HG02973 (cell line): ENCODE results near the gene RDH12.
"Not testable (repeated sequence)": the region's sequence is repeated elsewhere in the genome, so short reads cannot be mapped to it uniquely, and the experiment has no call there.

ENCODE experiments used
- ATAC-seq: cut with Tn5 transposase; IDR thresholded peaks from one replicate; pipeline ENCODE4 v1.9.1; 2021; ENCODE audit warnings: moderate library complexity; ENCODE audit not compliant: unreplicated experiment

RDH12 gene

DNA sequence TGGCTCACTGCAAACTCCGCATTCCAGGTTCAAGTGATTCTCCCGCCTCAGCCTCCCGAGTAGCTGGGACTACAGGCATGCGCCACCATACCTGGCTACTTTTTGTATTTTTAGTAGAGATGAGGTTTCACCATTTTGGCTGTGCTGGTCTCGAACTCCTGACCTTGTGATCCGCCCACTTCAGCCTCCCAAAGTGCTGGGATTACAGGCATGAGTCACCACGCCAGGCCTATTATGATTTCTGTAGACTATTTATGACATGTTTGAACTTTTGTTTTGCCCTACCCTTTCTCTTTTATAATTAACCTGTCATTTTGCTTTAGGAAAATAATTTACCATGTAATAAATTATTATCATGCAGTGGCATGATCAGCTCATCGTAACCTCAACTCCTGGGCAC lies at the start of gene RDH12:
Gene RDH12 (plus strand): TSS at position 395 of the 400 bp plus-strand sequence. CDS start 20,757 bp downstream, outside the sequence.
- not testable (repeated sequence) for ATAC-seq

DNA sequence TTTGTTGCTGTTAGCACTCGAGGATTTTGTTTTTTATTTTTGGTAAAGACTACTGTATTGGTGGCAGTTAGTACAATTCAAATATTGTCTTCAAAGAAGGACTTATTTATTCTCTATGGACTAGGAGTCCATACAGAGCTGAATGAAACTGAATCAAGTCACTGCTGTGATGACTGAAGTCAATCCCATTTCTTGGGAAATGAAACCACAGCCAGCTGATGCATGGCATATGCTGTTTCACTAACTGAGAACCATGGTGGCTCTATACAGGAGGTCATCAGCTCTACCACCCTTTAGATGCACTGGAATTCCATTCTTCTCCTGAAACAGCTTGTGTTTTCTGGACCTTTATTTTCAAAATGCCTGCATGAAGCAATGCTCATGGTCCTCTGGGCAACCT lies 49.5 kb upstream of the RDH12 start:
- no peak for ATAC-seq

DNA sequence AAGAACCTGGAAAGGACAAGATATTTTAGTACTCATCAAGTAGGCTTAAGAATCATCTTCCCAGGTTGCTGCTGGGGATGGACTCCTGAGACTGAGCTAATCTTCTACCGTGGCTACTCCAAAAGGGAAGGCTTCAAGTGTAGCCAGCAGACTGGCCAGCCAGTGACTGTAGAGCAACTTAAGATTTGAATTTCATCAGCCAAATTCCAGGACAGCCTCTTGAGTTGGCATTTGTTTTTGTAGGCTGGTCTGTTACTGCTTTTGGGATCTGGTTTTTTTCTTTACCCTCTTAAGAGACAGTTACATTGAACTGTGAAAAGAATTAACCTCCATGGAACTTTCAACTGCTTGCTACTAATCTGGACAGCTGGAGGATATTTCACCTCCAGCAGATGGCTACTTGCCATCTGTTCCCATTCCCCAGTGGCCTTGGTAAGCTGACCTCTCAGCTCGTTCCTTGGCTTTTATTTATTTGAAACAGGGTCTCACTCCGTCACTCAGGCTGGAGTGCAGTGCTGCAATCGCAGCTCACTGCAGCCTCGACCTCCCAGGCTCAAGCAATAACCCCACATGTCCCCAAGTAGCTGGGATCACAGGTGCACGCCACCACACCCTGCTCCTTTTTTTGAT lies 47.9 kb upstream of the RDH12 start:
- ATAC-seq, result no peak

DNA sequence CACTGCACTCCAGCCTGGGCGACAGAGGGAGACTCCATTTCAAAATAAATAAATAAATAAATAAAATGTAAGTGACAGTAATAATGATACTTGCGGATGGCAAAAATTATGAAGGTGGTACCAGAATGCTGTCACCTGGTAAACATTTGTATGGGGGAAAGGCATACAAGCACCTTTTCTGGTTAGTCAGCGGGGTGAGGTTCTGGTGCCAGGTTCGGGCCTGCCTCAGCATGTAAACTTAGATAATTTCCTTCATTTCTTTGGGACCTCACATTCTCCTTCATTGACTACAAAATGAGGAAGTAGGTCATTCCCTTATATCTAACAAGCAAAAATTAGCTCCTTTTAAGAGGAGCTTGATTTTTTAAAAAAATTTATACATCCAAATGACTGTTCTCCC lies 38.1 kb upstream of the RDH12 start:
- no peak for ATAC-seq

DNA sequence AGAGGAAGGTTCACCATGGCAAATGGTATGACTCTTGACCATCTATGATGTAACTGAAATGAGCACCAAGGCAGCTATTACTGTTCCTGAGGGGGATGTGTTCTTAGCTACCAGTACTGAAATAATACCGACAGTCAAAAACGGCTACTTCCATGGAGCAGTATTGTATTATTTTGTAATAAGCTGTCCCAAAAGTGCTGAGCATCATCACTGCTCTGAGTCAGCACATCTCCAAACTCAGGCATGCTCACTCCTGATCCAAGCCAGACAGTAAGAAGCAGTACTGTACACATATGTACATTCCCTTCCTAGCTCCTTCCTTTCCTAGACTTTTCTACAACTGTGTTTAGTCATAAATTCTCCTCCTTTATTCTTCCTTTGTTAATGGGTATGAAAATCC lies 35.8 kb upstream of the RDH12 start:
- ATAC-seq, result no peak

DNA sequence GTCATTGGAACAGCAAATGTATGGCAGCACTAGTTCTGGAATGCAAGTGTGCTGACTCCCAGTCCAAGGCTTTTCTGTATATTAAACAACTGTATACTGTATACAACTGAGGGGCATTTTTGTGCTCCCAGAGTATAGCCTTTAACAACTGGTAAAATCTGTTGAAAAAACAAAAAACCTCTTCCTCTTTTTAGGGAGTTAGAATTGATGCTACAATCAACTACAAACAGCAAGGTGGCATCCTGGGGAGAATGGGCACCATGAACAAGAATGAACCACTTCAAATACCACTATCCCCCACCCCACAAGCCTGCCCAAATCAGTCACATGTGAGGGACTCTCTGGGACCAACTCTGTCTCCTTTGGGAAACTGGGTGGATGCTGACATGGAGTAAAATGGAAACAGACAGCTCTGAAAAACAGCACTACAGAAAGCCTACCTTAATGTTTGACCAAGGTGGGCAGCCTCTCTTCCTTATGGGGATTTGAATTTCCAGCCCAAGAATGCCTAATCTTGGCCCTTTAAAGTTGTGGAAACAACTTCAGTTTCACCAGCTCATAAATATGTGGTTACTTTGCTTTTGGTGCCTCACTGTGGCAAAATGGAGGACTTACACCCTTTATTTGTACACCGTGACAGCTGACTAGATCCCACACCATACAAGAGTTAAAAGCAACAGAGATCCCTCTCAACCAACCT lies 34.8 kb upstream of the RDH12 start:
- peak; percentile 68 for ATAC-seq

DNA sequence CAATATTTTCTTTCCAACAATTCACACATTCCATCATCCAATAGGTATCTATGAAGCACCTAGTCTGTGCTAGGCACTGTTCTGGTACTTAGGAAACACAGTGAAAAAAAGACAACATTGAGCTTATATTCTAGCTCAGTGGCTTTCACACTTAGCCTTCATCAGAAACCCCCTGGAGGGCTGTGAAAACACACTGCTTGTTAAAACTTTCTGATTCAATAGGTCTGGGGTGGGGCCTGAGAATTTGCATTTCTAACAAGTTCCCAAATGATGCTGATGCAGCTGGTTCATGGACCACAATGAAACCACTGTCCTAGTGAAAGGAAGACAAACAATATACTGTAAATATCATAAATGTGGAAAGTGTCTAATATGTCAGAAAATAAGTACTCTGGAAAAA lies 33.1 kb upstream of the RDH12 start:
- no peak for ATAC-seq

DNA sequence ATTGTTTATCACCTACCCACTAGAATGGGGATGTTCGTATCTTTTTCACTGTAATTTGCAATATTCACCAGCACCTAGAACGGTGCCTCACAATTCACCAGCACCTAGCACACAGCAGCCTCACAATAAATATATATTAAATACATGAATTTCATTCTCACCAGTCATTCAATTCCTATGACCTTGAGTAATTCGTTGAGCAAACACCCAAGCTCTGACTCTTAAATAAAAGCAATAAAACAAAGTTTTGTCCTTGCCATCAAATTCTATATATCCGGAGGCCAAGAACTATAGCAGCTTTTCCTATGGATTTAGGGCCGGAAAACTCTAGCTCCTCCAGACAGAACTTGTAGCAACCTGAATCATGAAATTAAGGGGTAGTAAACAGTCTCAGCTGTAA lies 28.2 kb upstream of the RDH12 start:
- no peak for ATAC-seq

DNA sequence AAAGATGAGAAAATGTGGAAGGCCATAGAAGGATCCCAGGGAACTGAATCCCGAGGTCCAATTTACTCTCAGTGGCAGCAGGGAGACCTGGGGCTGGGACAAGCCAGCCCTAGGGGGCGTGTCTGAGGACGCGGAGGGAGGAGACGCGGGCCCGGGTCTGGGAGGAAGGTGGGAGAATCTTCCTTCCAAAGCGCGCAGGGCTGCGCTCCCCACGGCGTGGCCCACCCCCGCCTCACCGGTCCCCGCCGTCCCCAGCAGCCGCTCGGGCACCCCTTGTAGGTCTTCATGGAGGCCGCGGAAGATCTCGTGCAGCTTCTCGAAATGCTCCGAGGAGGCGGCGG lies 27.6 kb upstream of the RDH12 start:
- peak; percentile 39 for ATAC-seq

DNA sequence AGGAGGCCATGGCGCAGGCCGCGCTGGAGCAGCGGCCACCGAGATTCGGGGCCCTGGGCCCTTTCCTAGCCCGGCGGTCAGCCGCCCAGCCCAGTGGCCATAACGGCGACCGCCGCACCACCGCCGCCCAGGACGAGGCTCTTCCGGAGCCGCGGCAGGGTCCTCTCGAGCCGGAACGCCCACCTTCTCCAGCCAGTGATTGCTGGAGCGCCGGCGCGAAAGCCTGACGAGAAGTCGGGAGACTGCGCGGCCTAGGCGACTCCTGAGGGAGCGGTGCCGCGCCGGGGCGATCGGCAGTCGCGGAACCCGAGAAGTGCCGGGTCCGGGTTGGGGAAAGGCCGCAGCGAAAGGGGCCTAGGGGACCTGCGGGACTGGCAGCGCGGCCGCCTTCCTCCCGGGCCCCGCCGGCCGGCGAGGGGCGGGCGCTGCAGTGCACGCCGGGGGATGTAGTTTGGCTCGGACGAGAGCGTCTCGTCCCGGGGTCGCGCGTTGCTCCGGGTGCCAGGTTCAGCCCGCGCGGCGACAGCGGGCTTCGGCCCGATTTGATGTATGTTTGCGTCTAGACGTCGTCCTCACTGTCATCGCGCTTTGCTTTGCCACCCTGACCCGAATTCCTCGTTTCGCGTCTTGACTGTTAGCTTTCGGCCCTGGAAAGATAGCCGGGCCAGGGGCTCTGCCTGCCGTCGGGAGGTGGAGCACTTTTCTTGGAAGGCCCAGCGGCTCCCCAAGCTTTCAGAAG lies 27.0 kb upstream of the RDH12 start, which contains the start of gene VTI1B:
Gene VTI1B (minus strand): TSS at position 153 of the 739 bp plus-strand sequence. CDS start 143 bp downstream, at position 10.
- peak; percentile 88 for ATAC-seq

DNA sequence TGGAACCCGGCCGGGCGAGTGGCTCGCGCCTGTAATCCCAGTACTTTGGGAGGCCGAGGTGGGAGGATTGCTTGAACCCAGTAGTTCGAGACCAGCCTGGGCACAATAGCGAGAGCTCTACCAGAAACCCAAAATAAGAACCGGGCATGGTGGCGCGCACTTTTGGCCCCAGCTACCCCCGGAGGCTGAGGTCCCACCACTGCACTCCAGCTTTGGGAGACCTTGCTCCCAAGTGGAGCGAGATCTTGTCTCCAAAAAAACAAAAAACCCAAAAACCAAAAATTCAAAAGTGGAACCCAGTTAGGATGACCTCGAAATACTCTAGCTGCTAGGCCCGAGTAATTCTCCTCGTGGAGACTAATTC lies 26.5 kb upstream of the RDH12 start:
- ATAC-seq, result no peak

DNA sequence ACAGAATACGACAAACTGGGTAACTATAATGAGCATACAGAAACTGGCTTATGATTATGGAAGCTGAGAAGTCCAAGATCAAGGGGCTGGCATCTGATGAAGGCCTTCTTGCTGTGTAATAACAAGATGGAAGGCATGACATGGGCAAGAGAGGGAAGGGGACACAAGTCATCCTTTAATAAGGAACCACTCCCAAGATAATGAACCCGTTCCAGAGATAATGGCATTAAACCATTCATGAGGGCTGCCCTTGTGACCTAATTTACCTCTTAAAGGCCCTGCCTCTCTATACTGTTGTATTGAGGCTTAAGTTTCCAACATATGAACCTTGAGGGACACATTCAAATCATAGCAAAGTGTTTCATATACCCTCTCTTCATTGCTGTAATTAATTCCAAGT lies 22.7 kb upstream of the RDH12 start:
- ATAC-seq, result no peak

DNA sequence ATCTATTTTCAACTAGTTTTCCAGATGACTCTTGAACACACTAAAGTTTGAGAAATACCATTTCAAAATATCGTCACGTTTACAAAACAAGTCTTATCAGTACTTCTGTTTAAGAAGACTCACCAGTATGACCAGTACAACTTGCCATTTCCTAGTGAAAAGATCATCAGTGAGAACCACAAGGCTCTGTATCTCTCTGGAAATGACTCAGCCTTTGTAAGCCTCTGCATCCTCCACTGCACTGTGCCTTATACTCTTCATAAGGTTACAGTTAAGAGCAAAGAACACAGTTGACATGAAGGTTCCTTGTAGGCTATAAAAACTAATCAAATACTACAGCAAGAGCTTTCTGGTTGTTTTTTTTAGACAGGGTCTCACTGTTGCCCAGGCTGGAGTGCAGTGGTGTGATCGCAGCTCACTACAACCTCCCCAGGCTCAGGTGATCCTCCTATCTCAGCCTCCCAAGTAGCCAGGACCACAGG lies 21.5 kb upstream of the RDH12 start:
- peak; percentile 95 for ATAC-seq

DNA sequence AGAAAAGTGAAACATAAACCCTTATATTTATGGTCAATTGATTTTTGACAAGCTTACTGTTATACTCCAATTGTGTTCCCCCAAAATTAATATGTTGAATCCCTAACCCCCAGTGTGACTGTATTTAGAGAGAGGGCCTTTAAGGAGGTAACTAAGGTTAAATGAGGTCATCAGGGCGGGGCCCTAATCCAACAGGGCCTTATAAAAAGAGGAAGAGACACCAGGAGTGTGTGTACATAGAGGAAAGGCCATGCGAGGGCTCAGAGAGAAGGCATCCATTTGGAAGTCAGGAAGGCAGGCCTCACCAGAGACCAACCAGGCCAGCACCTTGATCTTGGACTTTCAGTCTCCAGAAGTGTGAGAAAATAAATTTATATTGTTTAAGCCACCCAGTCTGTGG lies 20.7 kb upstream of the RDH12 start:
- no peak for ATAC-seq

DNA sequence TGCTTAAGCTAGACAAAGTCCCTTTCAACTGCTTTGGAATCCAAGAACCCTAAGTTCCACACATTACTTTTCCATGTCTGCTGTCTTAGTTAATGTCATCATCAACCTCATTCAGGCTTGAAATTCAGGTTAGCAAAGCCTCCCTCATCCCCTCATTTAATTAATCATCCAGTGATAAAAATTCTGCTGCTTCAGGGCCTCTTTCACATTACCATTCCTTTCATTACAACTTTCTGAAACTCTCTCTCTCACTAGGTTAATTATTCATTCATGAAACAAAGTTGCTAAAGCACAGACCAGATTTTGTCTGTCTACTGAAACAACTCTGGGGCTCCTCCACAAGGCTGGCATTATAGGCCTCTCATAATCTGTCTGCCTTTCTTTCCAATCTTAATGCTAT lies 17.8 kb upstream of the RDH12 start:
- no peak for ATAC-seq

DNA sequence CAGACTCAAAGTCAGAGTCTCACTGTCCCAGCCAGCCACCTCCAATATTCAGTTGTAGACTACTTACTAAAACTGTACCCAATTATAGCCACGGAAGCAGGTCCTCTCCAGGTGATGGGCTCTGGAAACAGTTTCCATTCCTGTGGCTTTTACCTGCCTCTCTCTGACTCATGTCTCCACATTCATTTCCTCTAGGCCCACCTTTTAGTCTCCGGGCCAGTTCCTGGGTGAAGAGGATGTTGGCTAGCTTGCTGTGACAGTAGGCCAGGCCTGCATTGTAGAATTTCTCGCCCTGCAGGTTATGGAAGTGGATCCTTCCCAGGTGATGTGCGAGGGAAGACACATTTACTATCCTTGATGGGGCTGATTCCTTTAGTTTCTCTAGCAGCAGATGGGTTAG lies 11.7 kb upstream of the RDH12 start:
- ATAC-seq, result no peak

DNA sequence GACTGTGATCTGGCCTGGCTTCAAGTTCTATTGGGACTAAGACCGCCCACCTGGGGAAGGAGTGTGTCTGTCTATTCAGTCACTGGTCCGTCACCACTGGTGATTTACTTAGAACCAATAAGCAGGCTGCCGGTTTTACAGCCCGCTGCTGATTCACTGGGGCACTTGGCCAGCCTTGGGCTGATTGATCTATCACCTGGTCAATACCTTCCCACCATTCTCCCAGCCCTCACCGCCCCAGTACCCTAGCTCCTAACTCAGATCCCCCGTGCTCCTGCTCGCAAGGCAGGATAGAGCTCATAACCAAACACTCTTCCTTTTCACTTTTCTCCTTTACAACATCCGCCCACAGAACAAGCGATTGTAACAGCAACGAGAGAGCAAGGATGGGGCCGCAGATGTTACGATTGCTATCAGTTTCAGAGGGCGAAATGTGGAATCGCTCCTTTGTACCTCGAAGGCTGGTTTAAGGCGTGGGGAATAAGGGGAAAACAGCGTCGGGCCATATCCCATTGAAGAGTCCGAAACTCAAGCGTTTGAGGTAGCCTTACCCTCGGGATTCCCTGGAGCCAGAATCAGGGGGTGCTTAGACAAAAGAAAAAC lies 6.8 kb upstream of the RDH12 start:
- ATAC-seq, result peak; percentile 88

DNA sequence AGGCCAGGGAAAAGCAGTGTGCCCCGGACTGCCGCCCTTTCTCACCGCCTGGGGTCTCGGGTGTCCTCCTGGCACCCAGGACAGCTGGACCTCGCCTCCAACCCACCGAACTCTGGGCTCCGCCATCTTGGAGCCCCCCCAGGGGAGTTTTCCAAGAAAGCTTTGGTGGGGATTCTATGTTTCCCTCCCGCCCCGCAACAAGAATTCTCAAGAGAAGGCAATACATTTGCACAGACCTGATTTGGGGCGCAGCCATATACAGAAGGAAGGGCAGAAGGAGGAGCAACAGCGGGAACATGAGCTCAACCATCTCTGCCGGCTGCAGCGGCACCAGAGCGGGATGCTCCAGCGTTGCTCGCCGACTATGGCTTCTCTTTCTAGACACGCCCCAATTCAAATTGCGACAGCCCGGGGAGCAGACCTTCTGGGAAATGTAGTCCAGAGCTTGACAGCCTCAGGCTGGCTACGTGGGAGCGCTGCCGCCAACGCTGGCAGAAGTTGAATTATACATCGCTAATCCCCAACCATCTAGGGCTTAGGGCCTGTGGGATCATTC lies 6.2 kb upstream of the RDH12 start, which contains the start of gene RDH11:
Gene RDH11 (minus strand): TSS at position 371 of the 556 bp plus-strand sequence. CDS start 61 bp downstream, at position 310.
- peak; percentile 70 for ATAC-seq

DNA sequence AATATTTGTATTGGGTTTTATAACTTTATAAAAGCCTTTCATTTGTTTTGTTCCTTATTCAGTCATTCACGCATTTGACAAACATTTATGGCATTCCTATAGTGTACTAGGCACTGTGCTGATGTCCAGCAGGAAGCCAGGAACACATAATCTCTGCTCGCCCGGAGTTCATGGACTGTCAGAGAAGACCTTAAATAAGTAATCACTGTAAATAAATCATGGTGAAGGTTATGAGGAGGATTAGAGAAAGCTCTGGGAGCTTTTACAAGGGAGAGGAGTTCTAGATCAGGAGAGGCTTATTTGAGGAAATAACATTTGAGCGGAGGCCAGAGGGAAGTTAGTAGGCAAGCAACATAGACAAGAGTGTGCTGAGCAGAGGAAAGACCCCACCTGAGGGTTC lies 4.7 kb upstream of the RDH12 start:
- ATAC-seq, result no peak

DNA sequence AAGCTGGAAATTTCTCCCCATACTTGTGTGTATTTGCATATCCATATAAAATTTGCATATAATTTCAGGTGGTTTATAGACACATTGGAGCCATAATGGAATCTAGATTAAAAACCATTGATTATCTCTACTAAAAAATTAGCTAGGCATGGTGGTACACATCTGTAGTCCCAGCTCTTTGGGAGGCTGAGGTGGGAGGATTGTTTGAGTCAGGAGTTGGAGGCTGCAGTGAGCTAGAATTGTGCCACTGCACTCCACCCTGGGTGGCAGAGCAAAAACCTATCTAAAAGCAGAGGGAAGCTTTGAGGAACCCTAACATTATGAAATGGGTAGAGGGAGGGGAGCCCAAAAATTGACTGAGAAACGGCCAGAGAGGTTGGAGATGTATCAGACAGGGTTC lies 3.5 kb upstream of the RDH12 start:
- ATAC-seq, result no peak

DNA sequence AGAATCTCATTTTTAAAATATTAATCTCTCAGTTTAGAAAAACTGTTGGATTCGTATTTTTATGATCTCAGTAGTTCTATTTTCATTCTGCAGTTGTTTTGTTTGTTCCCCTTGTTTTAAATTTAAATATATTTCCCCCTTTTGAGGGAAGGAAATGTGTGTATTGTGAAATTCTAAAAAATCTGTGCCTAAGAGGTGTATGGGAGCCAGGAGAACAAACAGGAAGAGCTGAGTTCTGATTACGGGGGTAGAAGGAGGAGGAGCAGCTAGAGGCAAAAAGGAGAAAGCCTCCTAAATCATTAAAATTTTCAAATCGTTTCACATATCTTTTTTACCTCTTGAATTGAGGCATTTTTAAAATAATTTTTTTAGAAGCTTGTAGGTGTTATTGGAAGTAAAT lies 2.3 kb downstream of the RDH12 start:
- ATAC-seq, result no peak
